ENCODE results near the gene PHLDB2. TPM values are rescaled to one million over a fixed set of nuclear protein-coding genes. Genes with fewer than 3 reads are reported as not detected.

The PHLDB2 gene
- total RNA-seq, 2 experiments from 2014 or later: 0.61 to 2.1 TPM

DNA sequence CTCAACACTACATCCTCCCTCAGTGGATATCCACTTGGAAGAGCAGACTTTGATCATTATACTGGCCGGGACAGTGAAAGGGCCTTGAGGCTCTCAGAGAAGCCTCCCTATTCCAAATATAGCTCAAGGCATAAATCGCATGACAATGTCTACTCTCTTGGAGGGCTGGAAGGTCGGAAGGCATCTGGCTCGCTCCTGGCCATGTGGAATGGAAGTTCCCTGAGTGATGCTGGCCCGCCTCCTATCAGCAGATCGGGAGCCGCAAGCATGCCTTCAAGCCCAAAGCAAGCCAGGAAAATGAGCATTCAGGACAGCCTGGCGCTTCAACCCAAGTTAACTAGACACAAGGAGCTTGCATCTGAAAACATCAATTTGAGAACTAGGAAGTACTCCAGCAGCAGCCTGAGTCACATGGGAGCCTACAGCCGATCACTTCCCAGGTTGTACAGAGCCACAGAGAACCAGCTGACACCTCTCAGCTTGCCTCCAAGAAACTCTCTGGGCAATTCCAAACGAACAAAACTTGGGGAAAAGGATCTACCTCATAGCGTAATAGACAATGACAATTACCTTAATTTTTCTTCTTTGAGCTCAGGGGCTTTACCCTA lies 25.4 kb downstream of the PHLDB2 start:
- no peak for DNase-seq (ENCODE audit: low spot score)
- TF ChIP-seq, protein P1, sequence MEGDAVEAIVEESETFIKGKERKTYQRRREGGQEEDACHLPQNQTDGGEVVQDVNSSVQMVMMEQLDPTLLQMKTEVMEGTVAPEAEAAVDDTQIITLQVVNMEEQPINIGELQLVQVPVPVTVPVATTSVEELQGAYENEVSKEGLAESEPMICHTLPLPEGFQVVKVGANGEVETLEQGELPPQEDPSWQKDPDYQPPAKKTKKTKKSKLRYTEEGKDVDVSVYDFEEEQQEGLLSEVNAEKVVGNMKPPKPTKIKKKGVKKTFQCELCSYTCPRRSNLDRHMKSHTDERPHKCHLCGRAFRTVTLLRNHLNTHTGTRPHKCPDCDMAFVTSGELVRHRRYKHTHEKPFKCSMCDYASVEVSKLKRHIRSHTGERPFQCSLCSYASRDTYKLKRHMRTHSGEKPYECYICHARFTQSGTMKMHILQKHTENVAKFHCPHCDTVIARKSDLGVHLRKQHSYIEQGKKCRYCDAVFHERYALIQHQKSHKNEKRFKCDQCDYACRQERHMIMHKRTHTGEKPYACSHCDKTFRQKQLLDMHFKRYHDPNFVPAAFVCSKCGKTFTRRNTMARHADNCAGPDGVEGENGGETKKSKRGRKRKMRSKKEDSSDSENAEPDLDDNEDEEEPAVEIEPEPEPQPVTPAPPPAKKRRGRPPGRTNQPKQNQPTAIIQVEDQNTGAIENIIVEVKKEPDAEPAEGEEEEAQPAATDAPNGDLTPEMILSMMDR (conservative IDR thresholded peaks at IDR 0.05; ENCODE audit: low read length): no peak
- TF ChIP-seq EZH2phosphoT487 (IDR thresholded peaks at IDR 0.05; ENCODE audit: borderline replicate concordance, low read depth, low read length): no peak
- Histone ChIP-seq H3K4me1 (ENCODE audit: insufficient read depth, low read length, poor library complexity, severe bottlenecking) (no peaks in the 10 kb centered on the region), H3K9me3 (ENCODE audit: low read length) (no peaks in the 10 kb centered on the region), H3K9me2 (ENCODE audit: insufficient read depth, low read length) (no peaks in the 10 kb centered on the region), H3K79me2 (ENCODE audit: insufficient read depth, low read depth, low read length) (no peaks in the 10 kb centered on the region), H2AFZ (ENCODE audit: low read length) (no peak overlapping the region), H3K4me2 (ENCODE audit: low read length) (no peak overlapping the region), H3K27ac (ENCODE audit: low read depth, low read length, poor library complexity, severe bottlenecking) (no peak overlapping the region), H3K4me3 (ENCODE audit: low read depth, low read length, poor library complexity, severe bottlenecking) (no peak overlapping the region), H4K20me1 (ENCODE audit: insufficient read depth, low read length) (no peaks in the 10 kb centered on the region), H3K36me3 (ENCODE audit: insufficient read depth, low read length) (no peaks in the 10 kb centered on the region)
- BruUV-seq (replicated peaks): no TSS peak
- CTCF ChIA-PET (ENCODE audit: unreplicated experiment): no interaction called here
- POLR2A ChIA-PET: interaction anchor here (1.0 kb wide), 1 partner anchor 38 kb away, joined by 3 read pairs; no protein-coding TSS in a partner anchor
- intact Hi-C loops (cut with micrococcal nuclease; ENCODE audit: unreplicated experiment): no loop called here

GRCh38 chr3:111885578-111885977 lies 26.5 kb downstream of the PHLDB2 start:
- Histone ChIP-seq H3K4me2 (ENCODE audit: low read length) (no peak overlapping the region), H2AFZ (ENCODE audit: low read length) (no peak overlapping the region), H3K9me3 (ENCODE audit: low read length) (no peaks in the 10 kb centered on the region), H3K36me3 (ENCODE audit: insufficient read depth, low read length) (no peaks in the 10 kb centered on the region), H3K27ac (ENCODE audit: low read depth, low read length, poor library complexity, severe bottlenecking) (no peak overlapping the region), H3K79me2 (ENCODE audit: insufficient read depth, low read depth, low read length) (no peaks in the 10 kb centered on the region), H3K4me3 (ENCODE audit: low read depth, low read length, poor library complexity, severe bottlenecking) (no peak overlapping the region), H3K9me2 (ENCODE audit: insufficient read depth, low read length) (no peaks in the 10 kb centered on the region), H4K20me1 (ENCODE audit: insufficient read depth, low read length) (no peaks in the 10 kb centered on the region), H3K4me1 (ENCODE audit: insufficient read depth, low read length, poor library complexity, severe bottlenecking) (no peaks in the 10 kb centered on the region)
- intact Hi-C loops (cut with micrococcal nuclease; ENCODE audit: unreplicated experiment): no loop called here
- POLR2A ChIA-PET: interaction anchor here (0.7 kb wide), 1 partner anchor 53 kb away, joined by 3 read pairs; no protein-coding TSS in a partner anchor
- no peak for DNase-seq (ENCODE audit: low spot score)
- CTCF ChIA-PET (ENCODE audit: unreplicated experiment): no interaction called here
- no TSS peak for BruUV-seq (replicated peaks)
- TF ChIP-seq, protein P1 (conservative IDR thresholded peaks at IDR 0.05; ENCODE audit: low read length): no peak
- TF ChIP-seq EZH2phosphoT487 (IDR thresholded peaks at IDR 0.05; ENCODE audit: borderline replicate concordance, low read depth, low read length): no peak

- Histone ChIP-seq H3K9me3 (ENCODE audit: low read length) (no peaks in the 10 kb centered on the region), H4K20me1 (ENCODE audit: insufficient read depth, low read length) (no peaks in the 10 kb centered on the region), H3K36me3 (ENCODE audit: insufficient read depth, low read length) (no peaks in the 10 kb centered on the region), H3K79me2 (ENCODE audit: insufficient read depth, low read depth, low read length) (no peaks in the 10 kb centered on the region), H3K9me2 (ENCODE audit: insufficient read depth, low read length) (no peaks in the 10 kb centered on the region), H2AFZ (ENCODE audit: low read length) (no peak overlapping the region), H3K27ac (ENCODE audit: low read depth, low read length, poor library complexity, severe bottlenecking) (no peak overlapping the region), H3K4me2 (ENCODE audit: low read length) (no peak overlapping the region), H3K4me1 (ENCODE audit: insufficient read depth, low read length, poor library complexity, severe bottlenecking) (no peaks in the 10 kb centered on the region), H3K4me3 (ENCODE audit: low read depth, low read length, poor library complexity, severe bottlenecking) (no peak overlapping the region)
- DNase-seq (ENCODE audit: low spot score): no peak
- intact Hi-C loops (cut with micrococcal nuclease; ENCODE audit: unreplicated experiment): no loop called here
- ChIA-PET CTCF (ENCODE audit: unreplicated experiment) (no interaction called here), POLR2A (interaction anchor here (0.6 kb wide), 1 partner anchor 578 kb away, joined by 3 read pairs; no protein-coding TSS in a partner anchor)
- TF ChIP-seq EZH2phosphoT487 (IDR thresholded peaks at IDR 0.05; ENCODE audit: borderline replicate concordance, low read depth, low read length): no peak
- TF ChIP-seq, protein P1 (conservative IDR thresholded peaks at IDR 0.05; ENCODE audit: low read length): no peak
- no TSS peak for BruUV-seq (replicated peaks)
Observed at GRCh38 chr3:111890051-111890580, 31.1 kb downstream of the PHLDB2 start.

Measured in OCI-LY7 (cell line).